Muscle of leg (tissue), 11 donors: ENCODE results near the gene KRTAP5-3. TPM values are rescaled to one million over a fixed set of nuclear protein-coding genes. Genes with fewer than 3 reads are reported as not detected.
A peak's percentile ranks its signal among the peaks of the same experiment; 100 is the strongest.

ENCODE experiments used
- DNase-seq: peaks from one replicate; pipeline ENCODE4 v3.0.0; 2013
- H3K27ac ChIP-seq: one replicate; pipeline ENCODE4 v1.5.1; 2013; ENCODE audit warnings: mild to moderate bottlenecking, low read length, control low read depth
- H3K27me3 ChIP-seq: one replicate; pipeline ENCODE4 v1.6.1; 2013; ENCODE audit warnings: low read length; ENCODE audit not compliant: control insufficient read depth, insufficient read depth
- H3K36me3 ChIP-seq: one replicate; pipeline ENCODE4 v1.6.1; 2013; ENCODE audit warnings: low read length; ENCODE audit not compliant: control insufficient read depth, insufficient read depth
- H3K4me1 ChIP-seq: one replicate; pipeline ENCODE4 v1.6.1; 2013; ENCODE audit warnings: low read length; ENCODE audit not compliant: control insufficient read depth, insufficient read depth
- H3K4me3 ChIP-seq: one replicate; pipeline ENCODE4 v1.5.1; 2013; ENCODE audit warnings: low read length, control low read depth
- H3K9me3 ChIP-seq: replicated peaks from 2 replicates; pipeline ENCODE4 v1.6.1; 2013; ENCODE audit warnings: low read depth, low read length; ENCODE audit not compliant: control insufficient read depth
- WGBS: methylation state at CpG from one replicate; pipeline ENCODE4 v1.1.5; 2013; ENCODE audit warnings: missing lambda C conversion rate; ENCODE audit not compliant: insufficient coverage; 5-methylcytosine and 5-hydroxymethylcytosine counted together
- polyA plus RNA-seq, 8 donors: library from polyadenylated mRNA; unstranded; fragments of 120-200 nt; gene quantifications; one replicate each; pipeline versions ENCODE4 v1.2.1 to v1.2.3, GENCODE V29; 2013; ENCODE audit warnings: inconsistent platforms in 1 of 8, low replicate concordance in 1 of 8; ENCODE audit not compliant: insufficient read length in 8 of 8, insufficient read depth in 1 of 8
- total RNA-seq: library from RNA; stranded (reverse); fragments of 120-200 nt; gene quantifications from one replicate; pipeline ENCODE4 v1.2.4, GENCODE V29; 2013

The KRTAP5-3 gene
- total and polyA plus RNA-seq, 9 donors: not detected

- 50% methylated on average over 21 of the region's 29 CpGs for WGBS
- peaks cover 50% of the 10 kb centered on the region for H3K4me1 ChIP-seq
Measured at GRCh38 chr11:1559111-1559951, 48.9 kb downstream of the KRTAP5-3 start.

GRCh38 chr11:1558775-1559110 lies 49.5 kb downstream of the KRTAP5-3 start:
- WGBS: 74% methylated on average over 9 of the region's 12 CpGs
- peaks cover 44% of the 10 kb centered on the region for H3K4me1 ChIP-seq
- no peak for DNase-seq
- no peaks in the 10 kb centered on the region for H3K9me3 ChIP-seq
- H3K36me3 ChIP-seq: peaks cover 47% of the 10 kb centered on the region
- H3K27me3 ChIP-seq: no peaks in the 10 kb centered on the region
- H3K4me3 ChIP-seq: peak overlapping the region; percentile 10
- peak overlapping the region; percentile 89 for H3K27ac ChIP-seq

More at GRCh38 chr11:1559111-1559951, 48.9 kb downstream of the KRTAP5-3 start:
- Histone ChIP-seq H3K27me3 (no peaks in the 10 kb centered on the region), H3K9me3 (no peaks in the 10 kb centered on the region), H3K36me3 (peaks cover 52% of the 10 kb centered on the region), H3K4me3 (no peak overlapping the region), H3K27ac (peak overlapping the region; percentile 89)
- DNase-seq: peak; percentile 90

- WGBS: 46% methylated on average over 20 of the region's 29 CpGs
- Histone ChIP-seq H3K27ac (peak overlapping the region; percentile 89), H3K9me3 (no peaks in the 10 kb centered on the region), H3K27me3 (no peaks in the 10 kb centered on the region), H3K4me1 (peaks cover 43% of the 10 kb centered on the region), H3K36me3 (peaks cover 40% of the 10 kb centered on the region), H3K4me3 (peak overlapping the region; percentile 10)
- DNase-seq: peak; percentile 65
Measured at GRCh38 chr11:1557904-1558774, 50.1 kb downstream of the KRTAP5-3 start.

Other genes starting within 250 kb of the KRTAP5-3 start
- 0.44 TPM for gene BRSK2, start 218.5 kb downstream of the KRTAP5-3 start, total RNA-seq
- 1 to 10 TPM in 5 of 8 donors, under 1 TPM in 3; 0.93 to 2.3 (median 1.3) TPM for gene BRSK2, start 218.5 kb downstream of the KRTAP5-3 start, polyA plus RNA-seq
- gene MOB2, start 121.7 kb downstream of the KRTAP5-3 start, total RNA-seq: 23.6 TPM
- gene MOB2, start 121.7 kb downstream of the KRTAP5-3 start, polyA plus RNA-seq: 10 to 100 TPM; 21.4 to 28.2 (median 25.3) TPM
- 1.5 TPM for gene DUSP8, start 36.2 kb downstream of the KRTAP5-3 start, total RNA-seq
- 10 to 100 TPM in 7 of 8 donors, 1 to 10 TPM in 1; 7.7 to 21.2 (median 16.4) TPM for gene DUSP8, start 36.2 kb downstream of the KRTAP5-3 start, polyA plus RNA-seq
- not detected for gene KRTAP5-1, start 23.2 kb downstream of the KRTAP5-3 start, total RNA-seq
- gene KRTAP5-1, start 23.2 kb downstream of the KRTAP5-3 start, polyA plus RNA-seq: under 1 TPM; 0.26 to 0.97 (median 0.54) TPM
- gene KRTAP5-2, start 10.2 kb downstream of the KRTAP5-3 start, total RNA-seq: not detected
- gene KRTAP5-2, start 10.2 kb downstream of the KRTAP5-3 start, polyA plus RNA-seq: not detected
- gene KRTAP5-4, start 13.7 kb upstream of the KRTAP5-3 start, total RNA-seq: not detected
- gene KRTAP5-4, start 13.7 kb upstream of the KRTAP5-3 start, polyA plus RNA-seq: not detected
- gene KRTAP5-5, start 21.3 kb upstream of the KRTAP5-3 start, total RNA-seq: not detected
- under 1 TPM in 2 of 8 donors, not detected in 6; 0.24 to 0.31 TPM for gene KRTAP5-5, start 21.3 kb upstream of the KRTAP5-3 start, polyA plus RNA-seq
- gene KRTAP5-6, start 88.7 kb upstream of the KRTAP5-3 start, total RNA-seq: not detected
- gene KRTAP5-6, start 88.7 kb upstream of the KRTAP5-3 start, polyA plus RNA-seq: 1 to 10 TPM in 1 of 8 donors, under 1 TPM in 2, not detected in 5; 0.28 to 1.1 (median 0.61) TPM
- gene IFITM10, start 142.1 kb upstream of the KRTAP5-3 start, total RNA-seq: 0.27 TPM
- under 1 TPM in 7 of 8 donors, not detected in 1; 0.08 to 0.23 (median 0.15) TPM for gene IFITM10, start 142.1 kb upstream of the KRTAP5-3 start, polyA plus RNA-seq
- 56.9 TPM for gene CTSD, start 155.5 kb upstream of the KRTAP5-3 start, total RNA-seq
- 100 to 1,000 TPM in 4 of 8 donors, 10 to 100 TPM in 4; 84.0 to 120 (median 95.9) TPM for gene CTSD, start 155.5 kb upstream of the KRTAP5-3 start, polyA plus RNA-seq
- gene SYT8, start 226.5 kb upstream of the KRTAP5-3 start, total RNA-seq: 0.27 TPM
- 1 to 10 TPM in 3 of 8 donors, under 1 TPM in 5; 0.31 to 1.7 (median 0.76) TPM for gene SYT8, start 226.5 kb upstream of the KRTAP5-3 start, polyA plus RNA-seq
- gene TNNI2, start 230.5 kb upstream of the KRTAP5-3 start, total RNA-seq: 3,726 TPM
- 1,000 to 10,000 TPM; 1,548 to 4,090 (median 3,128) TPM for gene TNNI2, start 230.5 kb upstream of the KRTAP5-3 start, polyA plus RNA-seq
- gene LSP1, start 244.6 kb upstream of the KRTAP5-3 start, total RNA-seq: 43.4 TPM
- 10 to 100 TPM; 18.2 to 61.1 (median 36.9) TPM for gene LSP1, start 244.6 kb upstream of the KRTAP5-3 start, polyA plus RNA-seq